ENCODE measurements around the gene EIF4EBP3.

The EIF4EBP3 gene

GRCh38 chr5:140568443-140569063 is 21.1 kb downstream of the EIF4EBP3 start:
- no peak overlapping the region for H2AFZ ChIP-seq (ENCODE audit: low read length)
- no peaks in the 10 kb centered on the region for H3K27me3 ChIP-seq (ENCODE audit: insufficient read depth, low read length, poor library complexity, severe bottlenecking)
- no peaks in the 10 kb centered on the region for H3F3A ChIP-seq (ENCODE audit: low read depth)
- H3K4me2 ChIP-seq (ENCODE audit: low read depth, low read length, poor library complexity, severe bottlenecking): no peak overlapping the region
- TF ChIP-seq CTCF (conservative IDR thresholded peaks at IDR 0.05; ENCODE audit: low read length) (no peak), EZH2phosphoT487 (IDR thresholded peaks at IDR 0.05; ENCODE audit: borderline replicate concordance) (no peak)
- H3K9me2 ChIP-seq (replicated peaks; ENCODE audit: low read depth, low read length): no peaks in the 10 kb centered on the region
- H3K9ac ChIP-seq (ENCODE audit: low read depth, low read length, poor library complexity, severe bottlenecking): no peak overlapping the region
- peaks cover 3% of the 10 kb centered on the region; the same call in 1 of the 2 replicates for H3K36me3 ChIP-seq (ENCODE audit: insufficient read depth, low read length)
- H3K79me2 ChIP-seq (ENCODE audit: insufficient read depth, low read length): peaks cover 38% of the 10 kb centered on the region
- peaks cover 4% of the 10 kb centered on the region for H4K20me1 ChIP-seq (ENCODE audit: insufficient read depth, low read length, poor library complexity, severe bottlenecking)
- H3K4me1 ChIP-seq (ENCODE audit: insufficient read depth, low read length, poor library complexity, severe bottlenecking): peaks cover 19% of the 10 kb centered on the region
- H3K4me3 ChIP-seq (ENCODE audit: low read length, poor library complexity, severe bottlenecking): no peak overlapping the region
- H3K9me3 ChIP-seq (ENCODE audit: insufficient read depth, low read depth, low read length): no peaks in the 10 kb centered on the region

- TF ChIP-seq EZH2phosphoT487 (IDR thresholded peaks at IDR 0.05; ENCODE audit: borderline replicate concordance) (no peak), CTCF (conservative IDR thresholded peaks at IDR 0.05; ENCODE audit: low read length) (no peak)
- peaks cover 17% of the 10 kb centered on the region for H3K4me1 ChIP-seq (ENCODE audit: insufficient read depth, low read length, poor library complexity, severe bottlenecking)
- peaks cover 3% of the 10 kb centered on the region; the same call in 1 of the 2 replicates for H3K36me3 ChIP-seq (ENCODE audit: insufficient read depth, low read length)
- no peaks in the 10 kb centered on the region for H4K20me1 ChIP-seq (ENCODE audit: insufficient read depth, low read length, poor library complexity, severe bottlenecking)
- H3K9me2 ChIP-seq (replicated peaks; ENCODE audit: low read depth, low read length): no peaks in the 10 kb centered on the region
- H3K79me2 ChIP-seq (ENCODE audit: insufficient read depth, low read length): peaks cover 31% of the 10 kb centered on the region
- no peaks in the 10 kb centered on the region for H3K27me3 ChIP-seq (ENCODE audit: insufficient read depth, low read length, poor library complexity, severe bottlenecking)
- no peak overlapping the region for H3K4me3 ChIP-seq (ENCODE audit: low read length, poor library complexity, severe bottlenecking)
- no peak overlapping the region for H2AFZ ChIP-seq (ENCODE audit: low read length)
- no peaks in the 10 kb centered on the region for H3K9me3 ChIP-seq (ENCODE audit: insufficient read depth, low read depth, low read length)
- H3K9ac ChIP-seq (ENCODE audit: low read depth, low read length, poor library complexity, severe bottlenecking): no peak overlapping the region
- no peaks in the 10 kb centered on the region for H3F3A ChIP-seq (ENCODE audit: low read depth)
- H3K4me2 ChIP-seq (ENCODE audit: low read depth, low read length, poor library complexity, severe bottlenecking): no peak overlapping the region
Observed at GRCh38 chr5:140569197-140569596, 21.7 kb downstream of the EIF4EBP3 start.

- H3K9me3 ChIP-seq (ENCODE audit: insufficient read depth, low read depth, low read length): no peaks in the 10 kb centered on the region
- peaks cover 25% of the 10 kb centered on the region for H3K79me2 ChIP-seq (ENCODE audit: insufficient read depth, low read length)
- H3K4me1 ChIP-seq (ENCODE audit: insufficient read depth, low read length, poor library complexity, severe bottlenecking): peaks cover 17% of the 10 kb centered on the region
- no peaks in the 10 kb centered on the region for H3F3A ChIP-seq (ENCODE audit: low read depth)
- no peaks in the 10 kb centered on the region for H3K9me2 ChIP-seq (replicated peaks; ENCODE audit: low read depth, low read length)
- no peak for TF ChIP-seq CTCF (conservative IDR thresholded peaks at IDR 0.05; ENCODE audit: low read length)
- no peak for TF ChIP-seq EZH2phosphoT487 (IDR thresholded peaks at IDR 0.05; ENCODE audit: borderline replicate concordance)
- H4K20me1 ChIP-seq (ENCODE audit: insufficient read depth, low read length, poor library complexity, severe bottlenecking): no peaks in the 10 kb centered on the region
- no peak overlapping the region for H3K9ac ChIP-seq (ENCODE audit: low read depth, low read length, poor library complexity, severe bottlenecking)
- no peak overlapping the region for H3K4me2 ChIP-seq (ENCODE audit: low read depth, low read length, poor library complexity, severe bottlenecking)
- no peak overlapping the region for H2AFZ ChIP-seq (ENCODE audit: low read length)
- H3K36me3 ChIP-seq (ENCODE audit: insufficient read depth, low read length): peaks cover 3% of the 10 kb centered on the region; the same call in 1 of the 2 replicates
- H3K27me3 ChIP-seq (ENCODE audit: insufficient read depth, low read length, poor library complexity, severe bottlenecking): no peaks in the 10 kb centered on the region
- no peak overlapping the region for H3K4me3 ChIP-seq (ENCODE audit: low read length, poor library complexity, severe bottlenecking)
Observed at GRCh38 chr5:140570058-140570457, 22.6 kb downstream of the EIF4EBP3 start.
